A549 (cell line): ENCODE measurements around the gene ARHGAP44. TPM values are rescaled to one million over a fixed set of nuclear protein-coding genes. Genes with fewer than 3 reads are reported as not detected.

ENCODE experiments used
- ATAC-seq, 2 experiments: fragments of 200-7000 bp in 1 of 2; fragments of >200 bp in 1 of 2; cut with Nextera tagmentation in 1 of 2; cut with Tn5 transposase in 1 of 2; 3 replicates each; pipeline versions ENCODE4 v1.8.0 to v1.9.1; 2018 to 2020; ENCODE audit warnings: mild to moderate bottlenecking in 1 of 2, moderate library complexity in 1 of 2
- CTCF ChIA-PET: fragments of 300-600 bp; sonication (Branson Sonifier 250); formaldehyde crosslinking; extraction: SDS; loops from one replicate; lab custom pipeline; 2021; ENCODE audit warnings: antibody characterized with exemption, inconsistent platforms; lab: Yijun Ruan, JAX
- POLR2A ChIA-PET: fragments of 350-600 bp; formaldehyde crosslinking; extraction: SDS; loops from one replicate; lab custom pipeline; 2021; ENCODE audit warnings: antibody characterized with exemption, inconsistent platforms; lab: Yijun Ruan, JAX
- DNase-seq, 2 experiments: peaks; one replicate each; pipeline versions ENCODE4 v3.0.0 to v3.0.0-alpha.2; 2011 to 2016; ENCODE audit warnings: low read depth in 1 of 2, low spot score in 1 of 2
- FAIRE-seq: peaks from 2 replicates; lab custom pipeline; 2011; peaks lifted over from hg19 to GRCh38; lab: Jason Lieb, UNC
- H3K27ac ChIP-seq, 2 experiments: fragments of >200 bp; sonication (Bioruptor Twin); formaldehyde crosslinking; 3 replicates each; pipeline ENCODE4 v1.5.1; 2016 to 2017
- H3K4me1 ChIP-seq: fragments of >200 bp; sonication (Bioruptor Twin); formaldehyde crosslinking; 3 replicates; pipeline ENCODE4 v1.6.1; 2016
- H3K4me2 ChIP-seq: fragments of >200 bp; sonication (Bioruptor Twin); formaldehyde crosslinking; 3 replicates; pipeline ENCODE4 v1.6.1; 2016
- H3K4me3 ChIP-seq: fragments of >200 bp; sonication (Bioruptor Twin); formaldehyde crosslinking; 3 replicates; pipeline ENCODE4 v1.5.1; 2016
- H3K9me3 ChIP-seq: fragments of >200 bp; sonication (Bioruptor Twin); formaldehyde crosslinking; 3 replicates; pipeline ENCODE4 v1.6.1; 2016
- ATOH8 ChIP-seq: fragments of 250-450 bp; sonication (Bioruptor Pico); IDR thresholded peaks from 2 replicates; pipeline ENCODE4 v1.5.0; 2020; ENCODE audit warnings: low read depth, mild to moderate bottlenecking, moderate library complexity
- CEBPB ChIP-seq, 2 experiments: fragments of >200 bp in 1 of 2; sonication (Bioruptor Twin) in 1 of 2; formaldehyde crosslinking in 1 of 2; IDR thresholded peaks; 2 replicates each; pipeline ENCODE4 v1.6.1; 2012 to 2016
- CHD4 ChIP-seq: fragments of 200-600 bp; sonication (generic); IDR thresholded peaks from 2 replicates; pipeline ENCODE4 v1.6.1; 2016; ENCODE audit warnings: antibody characterized with exemption, mild to moderate bottlenecking, borderline replicate concordance
- E2F6 ChIP-seq: IDR thresholded peaks from 2 replicates; pipeline ENCODE4 v1.6.1; 2012; ENCODE audit warnings: low read depth, borderline replicate concordance
- EHF ChIP-seq: fragments of 250-450 bp; sonication (Bioruptor Pico); IDR thresholded peaks from 2 replicates; pipeline ENCODE4 v1.5.0; 2020; ENCODE audit warnings: mild to moderate bottlenecking
- FOSL2 ChIP-seq, 2 experiments: fragments of 450-650 bp in 1 of 2; fragments of >200 bp in 1 of 2; sonication (Bioruptor Twin) in 1 of 2; formaldehyde crosslinking; IDR thresholded peaks; 2 replicates each; pipeline versions ENCODE4 v1.5.0 to v1.6.1; 2016 to 2020; ENCODE audit warnings: mild to moderate bottlenecking in 1 of 2, moderate library complexity in 1 of 2
- HES2 ChIP-seq: fragments of >200 bp; sonication (Bioruptor Twin); formaldehyde crosslinking; IDR thresholded peaks from 2 replicates; pipeline ENCODE4 v1.6.1; 2016
- HEYL ChIP-seq: fragments of 250-450 bp; sonication (Bioruptor Pico); IDR thresholded peaks from 2 replicates; pipeline ENCODE4 v1.8.0; 2021; ENCODE audit warnings: mild to moderate bottlenecking, moderate library complexity
- HOXB13 ChIP-seq: fragments of 250-450 bp; sonication (Bioruptor Pico); IDR thresholded peaks from 2 replicates; pipeline ENCODE4 v1.5.0; 2020; ENCODE audit warnings: low read depth, mild to moderate bottlenecking, moderate library complexity
- HOXB5 ChIP-seq: fragments of 250-450 bp; sonication (Bioruptor Pico); IDR thresholded peaks from 2 replicates; pipeline ENCODE4 v1.5.0; 2020; ENCODE audit warnings: mild to moderate bottlenecking, moderate library complexity
- JUN ChIP-seq, 2 experiments: fragments of >200 bp; sonication (Bioruptor Twin); formaldehyde crosslinking; IDR thresholded peaks; 2 replicates in 1 of 2; 3 replicates in 1 of 2; pipeline ENCODE4 v1.6.1; 2016 to 2017
- KDM5A ChIP-seq: fragments of 200-600 bp; sonication (generic); IDR thresholded peaks from 2 replicates; pipeline ENCODE4 v1.6.1; 2016; ENCODE audit warnings: antibody characterized with exemption, mild to moderate bottlenecking
- MAFK ChIP-seq: fragments of 450-650 bp; IDR thresholded peaks from 2 replicates; pipeline ENCODE4 v1.6.1; 2014; ENCODE audit not compliant: partially characterized antibody
- MAX ChIP-seq: IDR thresholded peaks from 2 replicates; pipeline ENCODE4 v1.6.1; 2012
- MYC ChIP-seq: IDR thresholded peaks from 2 replicates; pipeline ENCODE4 v1.6.1; 2012; ENCODE audit warnings: mild to moderate bottlenecking, inconsistent platforms, low read length, improper control_type of control experiment, borderline replicate concordance
- NFE2L2 ChIP-seq: fragments of 150-350 bp; conservative IDR thresholded peaks from 2 replicates; pipeline ENCODE4 v1.6.1; 2014; ENCODE audit warnings: low read length
- NPAS2 ChIP-seq: fragments of 250-450 bp; sonication (Bioruptor Pico); IDR thresholded peaks from 2 replicates; pipeline ENCODE4 v1.8.0; 2022; ENCODE audit warnings: mild to moderate bottlenecking, moderate library complexity, borderline replicate concordance
- NR3C1 ChIP-seq: fragments of >200 bp; sonication (Bioruptor Twin); formaldehyde crosslinking; IDR thresholded peaks from 3 replicates; pipeline ENCODE4 v1.6.1; 2017
- PBX3 ChIP-seq: IDR thresholded peaks from 2 replicates; pipeline ENCODE4 v1.6.1; 2012
- PHF8 ChIP-seq: fragments of 200-600 bp; sonication (generic); IDR thresholded peaks from 2 replicates; pipeline ENCODE4 v1.6.1; 2016; ENCODE audit warnings: low read depth, mild to moderate bottlenecking, antibody characterized with exemption, moderate library complexity, borderline replicate concordance
- POLR2A ChIP-seq: IDR thresholded peaks from 2 replicates; pipeline ENCODE4 v1.6.1; 2012; ENCODE audit warnings: mild to moderate bottlenecking, low read length
- POLR2AphosphoS2 ChIP-seq: conservative IDR thresholded peaks from 2 replicates; pipeline ENCODE4 v1.6.1; 2012; ENCODE audit warnings: low read length, improper control_type of control experiment, inconsistent platforms
- RAD21 ChIP-seq, 2 experiments: fragments of >200 bp in 1 of 2; sonication (Bioruptor Twin) in 1 of 2; formaldehyde crosslinking in 1 of 2; IDR thresholded peaks in 1 of 2; conservative IDR thresholded peaks in 1 of 2; 2 replicates in 1 of 2; 3 replicates in 1 of 2; pipeline ENCODE4 v1.6.1; 2012 to 2018; ENCODE audit warnings: inconsistent platforms in 1 of 2
- RARB ChIP-seq: fragments of 250-450 bp; sonication (Bioruptor Pico); IDR thresholded peaks from 2 replicates; pipeline ENCODE4 v1.8.0; 2021; ENCODE audit warnings: mild to moderate bottlenecking, moderate library complexity
- RFX5 ChIP-seq: fragments of 450-650 bp; IDR thresholded peaks from 2 replicates; pipeline ENCODE4 v1.7.1; 2014; ENCODE audit warnings: antibody characterized with exemption, mild to moderate bottlenecking, moderate library complexity
- RNF2 ChIP-seq: fragments of 200-600 bp; sonication (generic); IDR thresholded peaks from 2 replicates; pipeline ENCODE4 v1.6.1; 2016; ENCODE audit warnings: low read depth, mild to moderate bottlenecking, antibody characterized with exemption, moderate library complexity, borderline replicate concordance
- SMC3 ChIP-seq: fragments of >200 bp; sonication (Bioruptor Twin); formaldehyde crosslinking; IDR thresholded peaks from 3 replicates; pipeline ENCODE4 v1.6.1; 2018; ENCODE audit warnings: inconsistent platforms
- SREBF2 ChIP-seq: fragments of 450-650 bp; IDR thresholded peaks from 2 replicates; pipeline ENCODE4 v1.6.1; 2014; ENCODE audit warnings: mild to moderate bottlenecking, moderate library complexity
- TP53 ChIP-seq: fragments of 250-450 bp; sonication (Bioruptor Pico); IDR thresholded peaks from 2 replicates; pipeline ENCODE4 v1.5.0; 2021; ENCODE audit warnings: mild to moderate bottlenecking, moderate library complexity
- ZSCAN20 ChIP-seq: fragments of 250-450 bp; sonication (Bioruptor Pico); IDR thresholded peaks from 2 replicates; pipeline ENCODE4 v1.8.0; 2022; ENCODE audit warnings: mild to moderate bottlenecking, moderate library complexity
- WGBS: methylation state at CpG from one replicate; pipeline ENCODE4 v1.1.6; 2017; ENCODE audit errors: missing lambda C conversion rate; 5-methylcytosine and 5-hydroxymethylcytosine counted together
- polyA plus RNA-seq, 4 experiments: library from polyadenylated mRNA; depleted of rRNA in 3 of 4; stranded (reverse); fragments of >200 nt; fragmentation: RNase III in 1 of 4; extraction: RNeasy Plus Mini Kit Qiagen cat#74134 plus additional on column Dnase treatment in 1 of 4; gene quantifications; 2 replicates in 3 of 4; 3 replicates in 1 of 4; pipeline ENCODE4 v1.2.3, GENCODE V29; 2011 to 2017

The ARHGAP44 gene
- polyA plus RNA-seq, 2 of the 4 experiments (the other 2 are of a cell fraction): 4.1 to 4.2 TPM

GRCh38 chr17:13016881-13017654 is 227.8 kb downstream of the ARHGAP44 start:
- CTCF ChIA-PET: interaction anchor here (1.2 to 8.3 kb wide), 4 partner anchors 8 to 25 kb away, joined by 3 to 111 read pairs (median 26); no protein-coding TSS in a partner anchor
- Histone ChIP-seq H3K4me2 (peak overlapping the region; percentile 77), H3K4me3 (peak overlapping the region; percentile 80), H3K27ac (peak overlapping the region; percentile 85 to 91), H3K9me3 (no peaks in the 10 kb centered on the region), H3K4me1 (peaks cover 13% of the 10 kb centered on the region)
- ATAC-seq: peak; percentile 55 to 58
- WGBS: 13% methylated on average over 20 of the region's 21 CpGs
- TF ChIP-seq TP53 (CRISPR knock-in tag): no peak
- TF ChIP-seq HES2: no peak
- TF ChIP-seq ATOH8 (CRISPR knock-in tag): no peak
- no peak for TF ChIP-seq HEYL
- no peak for TF ChIP-seq RNF2
- TF ChIP-seq NFE2L2: no peak
- TF ChIP-seq RFX5: no peak
- no peak for TF ChIP-seq RAD21 (conservative IDR thresholded peaks at IDR 0.05 in 1 of 2, IDR thresholded peaks at IDR 0.05 in 1 of 2)
- TF ChIP-seq SMC3: no peak
- TF ChIP-seq ZSCAN20 (CRISPR knock-in tag): no peak
- TF ChIP-seq EHF (CRISPR knock-in tag): no peak
- TF ChIP-seq MYC: no peak
- TF ChIP-seq NPAS2 (CRISPR knock-in tag): no peak
- no peak for TF ChIP-seq HOXB5 (CRISPR knock-in tag)
- TF ChIP-seq RARB: no peak
- TF ChIP-seq KDM5A: no peak
- TF ChIP-seq CEBPB (IDR thresholded peaks at IDR 0.05): no peak
- no peak for TF ChIP-seq FOSL2 (IDR thresholded peaks at IDR 0.05)
- TF ChIP-seq FOSL2 (CRISPR knock-in tag; IDR thresholded peaks at IDR 0.05): no peak
- peak in 1 of 2 experiments; percentile 44 for DNase-seq
- POLR2A ChIA-PET: interaction anchor here (0.6 to 2.1 kb wide), 9 partner anchors 9 to 1020 kb away, joined by 3 to 18 read pairs (median 7); partner anchors contain the start of gene ZNF18
- FAIRE-seq: no peak

- Histone ChIP-seq H3K9me3 (no peaks in the 10 kb centered on the region), H3K27ac (peak within 1 kb of the TSS; percentile 85 to 91), H3K4me1 (peaks cover 13% of the 10 kb centered on the region), H3K4me2 (peak within 1 kb of the TSS; percentile 79), H3K4me3 (peak within 1 kb of the TSS; percentile 80)
- ChIA-PET CTCF (interaction anchor here (0.9 to 8.3 kb wide), 7 partner anchors 9 to 837 kb away, joined by 3 to 111 read pairs (median 4); no protein-coding TSS in a partner anchor), POLR2A (interaction anchor here (0.6 to 2.1 kb wide), 16 partner anchors 8 to 1283 kb away, joined by 3 to 18 read pairs (median 4); partner anchors contain the start of genes HS3ST3B1 and ZNF18)
- FAIRE-seq: peak; percentile 72
- WGBS: 2% methylated on average over 46 of the region's 79 CpGs
- peak; percentile 98 to 99 for DNase-seq
- ATAC-seq: peak; percentile 96 to 99
- TF ChIP-seq RFX5 (peak; percentile 74; the same call in 1 of the 2 replicates), JUN (IDR thresholded peaks at IDR 0.05) (peak; percentile 83 to 89), E2F6 (peak; percentile 46; the same call in 1 of the 2 replicates), NR3C1 (no peak), POLR2AphosphoS2 (no peak), CHD4 (no peak), HOXB13 (CRISPR knock-in tag) (no peak), PHF8 (peak; percentile 54; the same call in 1 of the 2 replicates), MAX (peak; percentile 86), MYC (peak; percentile 49; the same call in 1 of the 2 replicates), SREBF2 (no peak), ATOH8 (CRISPR knock-in tag) (no peak), POLR2A (peak; percentile 90), PBX3 (peak; percentile 90), CEBPB (IDR thresholded peaks at IDR 0.05) (no peak), MAFK (no peak)
Observed at GRCh38 chr17:13017655-13018459, 228.6 kb downstream of the ARHGAP44 start, which contains the start of gene ELAC2. ELAC2 (minus strand) TSS chr17:13018027; CDS start chr17:13017947, 80 bp downstream.
